ENCODE data around the gene CAMSAP1.
"Not testable (repeated sequence)": the region's sequence is repeated elsewhere in the genome, so short reads cannot be mapped to it uniquely, and the experiment has no call there.

DNA sequence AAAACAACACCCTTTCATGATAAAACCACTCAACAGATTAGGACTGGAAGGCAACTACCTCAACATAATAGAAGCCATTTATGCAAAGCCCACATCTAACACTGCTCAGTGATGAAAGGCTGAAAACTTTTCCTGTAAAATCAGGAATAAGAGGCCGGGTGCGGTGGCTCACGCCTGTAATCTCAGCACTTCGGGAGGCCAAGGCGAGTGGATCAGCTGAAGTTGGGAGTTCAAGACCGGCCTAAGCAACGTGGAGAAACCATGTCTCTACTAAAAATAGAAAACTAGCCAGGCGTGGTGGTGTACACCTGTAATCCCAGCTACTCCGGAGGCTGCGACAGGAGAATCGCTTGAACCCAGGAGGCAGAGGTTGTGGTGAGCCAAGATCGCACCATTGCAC is 8.9 kb upstream of the CAMSAP1 start:
- TF ChIP-seq PML (IDR thresholded peaks at IDR 0.05; ENCODE audit: low read length); CTCF (IDR thresholded peaks at IDR 0.05 in 2 of 3, conservative IDR thresholded peaks at IDR 0.05 in 1 of 3; ENCODE audit: insufficient read depth in 2 of 3, low read depth in 1 of 3, low read length in 3 of 3); ZNF589 (CRISPR knock-in tag; IDR thresholded peaks at IDR 0.05; ENCODE audit: low read depth); E2F1 (CRISPR knock-in tag; IDR thresholded peaks at IDR 0.05); ZNF431 (CRISPR knock-in tag; IDR thresholded peaks at IDR 0.05); CREB1 (IDR thresholded peaks at IDR 0.05); CREB1 (CRISPR knock-in tag; IDR thresholded peaks at IDR 0.05); CBFB (CRISPR knock-in tag; IDR thresholded peaks at IDR 0.05); NR2C2 (CRISPR knock-in tag; IDR thresholded peaks at IDR 0.05); NR2C2 (tag; IDR thresholded peaks at IDR 0.05); SIN3A (IDR thresholded peaks at IDR 0.05; ENCODE audit: borderline replicate concordance in 2 of 2, control insufficient read depth in 1 of 2, low read depth in 2 of 2, low read length in 2 of 2); CAMTA2 (CRISPR knock-in tag; conservative IDR thresholded peaks at IDR 0.05); RAD21 (CRISPR knock-in tag; conservative IDR thresholded peaks at IDR 0.05 in 1 of 2, IDR thresholded peaks at IDR 0.05 in 1 of 2): not testable (repeated sequence)
